T-helper 17 cell (primary cell): ENCODE data around the gene BRICD5. TPM values are rescaled to one million over a fixed set of nuclear protein-coding genes. Genes with fewer than 3 reads are reported as not detected.
"Not testable (repeated sequence)": the region's sequence is repeated elsewhere in the genome, so short reads cannot be mapped to it uniquely, and the experiment has no call there.

Source experiments
- ATAC-seq: fragments of 150-1000 bp; cut with Tn5 transposase; 2 replicates; pipeline ENCODE4 v1.10.0; 2021; ENCODE audit warnings: mild to moderate bottlenecking, moderate library complexity
- DNase-seq, 3 donors: peaks; one replicate each; pipeline versions ENCODE4 v3.0.0 to v3.0.0-alpha.2; 2020 to 2021
- H3K9me3 ChIP-seq: one replicate; pipeline ENCODE4 v1.7.0; 2013; ENCODE audit warnings: low read length, mild to moderate bottlenecking; ENCODE audit not compliant: control insufficient read depth, poor library complexity, severe bottlenecking
- H3K27ac Mint-ChIP-seq: one replicate; pipeline ENCODE4 v1.8.0; 2022; ENCODE audit warnings: mild to moderate bottlenecking, moderate library complexity, mixed read lengths
- H3K27me3 Mint-ChIP-seq: one replicate; pipeline ENCODE4 v1.8.0; 2022; ENCODE audit warnings: mixed read lengths
- H3K36me3 Mint-ChIP-seq: one replicate; pipeline ENCODE4 v1.8.0; 2022; ENCODE audit warnings: low read depth, mixed read lengths
- H3K4me1 Mint-ChIP-seq: one replicate; pipeline ENCODE4 v1.8.0; 2022; ENCODE audit warnings: mild to moderate bottlenecking, mixed read lengths
- H3K4me3 Mint-ChIP-seq: one replicate; pipeline ENCODE4 v1.8.0; 2022; ENCODE audit warnings: mild to moderate bottlenecking, moderate library complexity, mixed read lengths
- total RNA-seq, 4 donors: library from RNA in 2 of 4; stranded (reverse) in 2 of 4; gene quantifications; one replicate each; pipeline ENCODE4 v1.2.3 and lab custom pipeline; 2022 to 2026

Gene BRICD5
- total RNA-seq, 2 donors from 2014 or later = 2.6 to 4.0 TPM

DNA sequence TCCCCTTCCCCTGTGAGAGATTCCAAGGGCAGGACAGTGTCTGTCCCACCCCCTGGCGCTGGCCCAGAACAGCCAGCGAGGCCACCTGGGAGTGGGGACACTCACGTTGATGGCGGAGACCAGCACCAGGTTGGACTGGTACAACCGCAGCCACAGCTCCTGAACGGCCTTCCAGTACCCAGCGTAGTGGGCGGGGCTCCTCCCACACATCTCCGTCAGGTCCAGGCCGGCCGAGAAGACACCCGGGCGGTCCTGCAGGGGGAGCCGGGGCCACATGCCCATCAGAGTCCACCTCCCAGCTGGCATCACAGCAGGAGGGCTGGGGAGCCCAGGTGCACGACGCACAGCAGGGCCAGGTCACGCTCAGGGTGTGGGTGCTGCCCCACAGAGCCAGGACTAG, 33.6 kb upstream of the BRICD5 start:
- DNase-seq = no peak
- no peaks in the 10 kb centered on the region for H3K9me3 ChIP-seq
- Mint-ChIP-seq H3K27me3 (no peaks in the 10 kb centered on the region), H3K4me1 (peaks cover 3% of the 10 kb centered on the region), H3K4me3 (no peak overlapping the region), H3K27ac (no peak overlapping the region), H3K36me3 (no peaks in the 10 kb centered on the region)
- no peak for ATAC-seq

DNA sequence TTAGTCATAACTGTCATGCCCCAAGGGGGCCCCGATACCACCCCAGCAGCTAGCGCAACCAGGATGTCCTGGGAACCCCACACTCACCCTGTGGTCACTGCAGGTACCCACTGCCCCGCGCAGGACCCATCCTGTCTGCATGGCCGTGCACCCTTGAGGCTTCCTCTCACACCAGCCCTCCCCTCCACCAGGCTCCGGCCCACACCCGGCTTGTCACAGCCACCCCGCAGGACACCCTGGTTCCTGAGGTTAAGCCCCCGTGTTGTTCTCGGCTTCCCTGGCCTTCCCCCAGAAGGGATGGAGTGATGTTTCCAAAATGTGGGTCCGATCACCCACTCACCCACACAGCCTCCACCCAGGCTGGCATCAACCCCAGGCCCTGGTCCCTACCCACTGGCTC, 33.1 kb upstream of the BRICD5 start:
- H3K36me3 Mint-ChIP-seq = no peaks in the 10 kb centered on the region
- no peak overlapping the region for H3K27ac Mint-ChIP-seq
- peaks cover 3% of the 10 kb centered on the region for H3K4me1 Mint-ChIP-seq
- H3K4me3 Mint-ChIP-seq = no peak overlapping the region
- no peaks in the 10 kb centered on the region for H3K27me3 Mint-ChIP-seq
- ATAC-seq (no peak), DNase-seq (no peak)
- no peaks in the 10 kb centered on the region for H3K9me3 ChIP-seq

- no peaks in the 10 kb centered on the region for H3K36me3 Mint-ChIP-seq
- no peaks in the 10 kb centered on the region for H3K9me3 ChIP-seq
- H3K4me1 Mint-ChIP-seq = peaks cover 3% of the 10 kb centered on the region
- DNase-seq = no peak
- no peak overlapping the region for H3K4me3 Mint-ChIP-seq
- no peak for ATAC-seq
- no peaks in the 10 kb centered on the region for H3K27me3 Mint-ChIP-seq
- no peak overlapping the region for H3K27ac Mint-ChIP-seq
These were observed 32.4 kb upstream of the BRICD5 start for GRCh38 chr16:2243031-2243528.

- DNase-seq (no peak), ATAC-seq (no peak)
- Mint-ChIP-seq H3K4me1 (peaks cover 3% of the 10 kb centered on the region), H3K36me3 (no peaks in the 10 kb centered on the region), H3K4me3 (no peak overlapping the region), H3K27ac (no peak overlapping the region), H3K27me3 (no peaks in the 10 kb centered on the region)
- H3K9me3 ChIP-seq = no peaks in the 10 kb centered on the region
These were observed 31.9 kb upstream of the BRICD5 start for GRCh38 chr16:2242598-2242997.

GRCh38 chr16:2240331-2240730, 29.7 kb upstream of the BRICD5 start:
- not testable (repeated sequence) for H3K27ac Mint-ChIP-seq, H3K4me1 Mint-ChIP-seq, DNase-seq, H3K27me3 Mint-ChIP-seq, H3K4me3 Mint-ChIP-seq, H3K9me3 ChIP-seq, ATAC-seq, H3K36me3 Mint-ChIP-seq

- no peak for DNase-seq
- Mint-ChIP-seq H3K27ac (no peak overlapping the region), H3K36me3 (no peaks in the 10 kb centered on the region), H3K4me3 (no peak overlapping the region), H3K27me3 (no peaks in the 10 kb centered on the region), H3K4me1 (peaks cover 5% of the 10 kb centered on the region)
- no peak for ATAC-seq
- H3K9me3 ChIP-seq = no peaks in the 10 kb centered on the region
These were observed 28.4 kb upstream of the BRICD5 start for GRCh38 chr16:2238838-2239675.

DNA sequence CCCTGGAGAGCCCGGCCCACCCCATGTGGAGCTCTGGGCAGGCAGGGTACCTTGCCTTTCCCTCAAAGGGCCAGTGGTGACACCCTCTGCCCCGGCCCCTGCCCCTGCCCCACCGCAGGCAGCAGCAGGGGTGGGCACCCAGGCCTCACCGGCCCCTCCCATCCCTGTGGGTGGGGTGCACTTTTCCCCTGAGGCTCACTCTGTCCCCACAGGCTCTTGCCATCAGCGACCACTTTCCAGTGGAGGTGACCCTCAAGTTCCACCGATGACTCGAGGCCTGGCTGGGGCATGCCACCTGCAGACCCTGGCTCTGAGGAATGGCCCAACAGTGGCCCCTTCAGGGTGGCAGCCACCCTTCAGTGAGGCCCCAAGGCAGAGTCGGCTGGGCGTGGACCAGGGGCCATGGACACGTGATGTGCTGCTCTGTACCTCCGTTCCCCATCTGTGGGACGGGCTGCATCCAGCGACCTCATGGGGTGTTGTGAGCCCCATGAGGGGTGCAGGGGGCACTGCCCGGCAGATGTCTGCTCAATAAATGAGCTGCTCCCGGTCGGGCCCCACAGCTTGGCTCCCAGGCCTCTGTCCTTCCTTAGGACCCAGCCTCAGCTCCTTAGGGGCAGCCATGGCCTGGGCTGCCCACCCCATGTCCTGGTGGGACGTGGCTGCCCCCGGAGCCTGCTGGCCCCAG, 27.6 kb upstream of the BRICD5 start:
- no peak for ATAC-seq
- H3K4me3 Mint-ChIP-seq = no peak overlapping the region
- no peak for DNase-seq
- H3K27me3 Mint-ChIP-seq = no peaks in the 10 kb centered on the region
- no peaks in the 10 kb centered on the region for H3K9me3 ChIP-seq
- H3K27ac Mint-ChIP-seq = no peak overlapping the region
- H3K36me3 Mint-ChIP-seq = peaks cover 2% of the 10 kb centered on the region
- H3K4me1 Mint-ChIP-seq = peaks cover 5% of the 10 kb centered on the region

DNA sequence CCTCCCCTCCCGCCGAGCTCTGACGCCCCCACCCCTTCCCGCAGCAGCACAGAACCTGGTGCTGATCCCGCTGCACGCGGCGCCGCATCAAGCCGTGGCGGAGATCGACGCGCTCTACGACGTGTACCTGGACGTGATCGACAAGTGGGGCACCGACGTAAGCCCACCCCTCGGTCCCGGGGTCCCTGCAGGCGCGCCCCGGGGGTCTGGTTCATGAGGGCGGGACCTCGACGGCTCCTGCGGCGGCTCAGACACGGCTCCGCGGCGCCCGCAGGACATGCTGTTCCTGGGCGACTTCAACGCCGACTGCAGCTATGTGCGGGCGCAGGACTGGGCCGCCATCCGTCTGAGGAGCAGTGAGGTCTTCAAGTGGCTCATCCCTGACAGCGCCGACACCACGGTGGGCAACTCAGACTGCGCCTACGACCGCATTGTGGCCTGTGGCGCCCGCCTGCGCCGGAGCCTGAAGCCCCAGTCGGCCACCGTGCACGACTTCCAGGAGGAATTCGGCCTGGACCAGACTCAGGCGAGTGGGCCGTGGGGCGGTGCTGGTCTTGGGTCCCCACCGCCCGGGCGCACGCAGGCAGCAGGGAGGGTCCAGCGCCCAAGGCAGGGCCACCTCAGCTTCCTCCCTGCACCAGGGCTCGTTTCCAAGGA, 27.0 kb upstream of the BRICD5 start:
- no peak overlapping the region for H3K27ac Mint-ChIP-seq
- ATAC-seq (no peak), DNase-seq (no peak)
- H3K9me3 ChIP-seq = no peaks in the 10 kb centered on the region
- H3K4me3 Mint-ChIP-seq = no peak overlapping the region
- peaks cover 5% of the 10 kb centered on the region for H3K4me1 Mint-ChIP-seq
- H3K36me3 Mint-ChIP-seq = peaks cover 2% of the 10 kb centered on the region
- H3K27me3 Mint-ChIP-seq = no peaks in the 10 kb centered on the region

DNA sequence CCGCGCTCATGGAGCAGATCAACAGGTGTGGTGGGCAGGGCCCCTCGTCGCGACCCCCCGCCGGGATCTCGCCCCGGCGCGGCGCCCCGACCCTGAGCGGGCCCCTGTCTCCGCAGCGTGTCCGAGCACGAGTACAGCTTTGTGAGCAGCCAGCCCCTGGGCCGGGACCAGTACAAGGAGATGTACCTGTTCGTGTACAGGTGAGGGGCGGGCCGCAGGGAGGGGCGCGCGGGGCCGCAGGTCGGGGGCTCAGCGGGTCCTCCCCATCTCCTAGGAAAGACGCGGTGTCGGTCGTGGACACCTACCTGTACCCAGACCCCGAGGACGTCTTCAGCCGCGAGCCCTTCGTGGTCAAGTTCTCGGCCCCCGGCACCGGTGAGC, 26.4 kb upstream of the BRICD5 start:
- H3K9me3 ChIP-seq = no peaks in the 10 kb centered on the region
- DNase-seq (no peak), ATAC-seq (no peak)
- Mint-ChIP-seq H3K4me3 (no peak overlapping the region), H3K27me3 (no peaks in the 10 kb centered on the region), H3K27ac (no peak overlapping the region), H3K36me3 (peaks cover 2% of the 10 kb centered on the region), H3K4me1 (peaks cover 3% of the 10 kb centered on the region)

DNA sequence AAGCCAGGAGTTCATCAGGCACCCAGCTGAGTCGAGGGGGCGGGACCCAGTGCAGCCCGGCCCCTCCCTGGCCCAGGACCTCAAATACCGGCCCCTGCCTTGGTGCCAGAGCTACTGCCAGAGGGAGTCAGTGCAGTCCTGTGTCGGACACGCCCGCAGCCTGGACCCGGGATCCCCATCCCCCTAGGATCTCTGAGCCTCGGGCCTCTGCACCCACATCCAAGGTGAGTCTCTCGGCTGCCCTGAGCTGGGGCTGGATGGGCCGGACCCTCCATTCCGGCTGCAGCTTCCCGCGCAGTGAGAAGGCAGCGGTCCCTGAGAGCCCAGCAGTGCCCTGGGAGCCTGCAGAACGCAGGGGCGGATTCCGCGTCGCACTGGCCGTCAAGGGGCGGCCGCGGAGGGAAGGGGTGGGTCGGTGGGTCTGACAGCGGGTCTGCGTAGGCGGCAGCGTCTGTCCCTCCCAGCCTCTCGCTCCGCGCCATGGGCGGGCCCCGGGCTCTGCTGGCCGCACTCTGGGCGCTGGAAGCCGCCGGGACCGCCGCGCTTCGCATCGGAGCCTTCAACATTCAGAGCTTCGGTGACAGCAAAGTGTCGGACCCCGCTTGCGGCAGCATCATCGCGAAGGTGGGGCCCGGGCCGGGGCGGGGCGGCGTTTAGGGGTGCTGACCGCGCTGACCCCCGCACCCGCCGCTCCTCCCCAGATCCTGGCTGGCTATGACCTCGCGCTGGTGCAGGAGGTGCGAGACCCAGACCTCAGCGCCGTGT, 25.9 kb upstream of the BRICD5 start, which contains the start of gene DNASE1L2:
TSS of gene DNASE1L2 (plus strand) at position 108 of the 765 bp plus-strand sequence. CDS start at position 481, 373 bp downstream.
- peak; percentile 31 for ATAC-seq

GRCh38 chr16:2235695-2236336, 25.2 kb upstream of the BRICD5 start:
- Mint-ChIP-seq H3K4me3 (no peak overlapping the region), H3K27me3 (no peaks in the 10 kb centered on the region), H3K4me1 (peaks cover 3% of the 10 kb centered on the region), H3K27ac (no peak overlapping the region), H3K36me3 (peaks cover 2% of the 10 kb centered on the region)
- ATAC-seq (peak; percentile 18), DNase-seq (no peak)
- H3K9me3 ChIP-seq = no peaks in the 10 kb centered on the region

More for the DNA sequence above, 25.9 kb upstream of the BRICD5 start, which contains the start of gene DNASE1L2:
- Mint-ChIP-seq H3K4me1 (peaks cover 3% of the 10 kb centered on the region), H3K36me3 (peaks cover 2% of the 10 kb centered on the region), H3K4me3 (no peak within 1 kb of the TSS), H3K27me3 (no peaks in the 10 kb centered on the region), H3K27ac (no peak within 1 kb of the TSS)
- no peaks in the 10 kb centered on the region for H3K9me3 ChIP-seq
- no peak for DNase-seq

GRCh38 chr16:2235234-2235651, 24.6 kb upstream of the BRICD5 start:
- H3K27ac Mint-ChIP-seq = no peak overlapping the region
- H3K36me3 Mint-ChIP-seq = peaks cover 2% of the 10 kb centered on the region
- no peaks in the 10 kb centered on the region for H3K27me3 Mint-ChIP-seq
- H3K4me3 Mint-ChIP-seq = no peak overlapping the region
- H3K4me1 Mint-ChIP-seq = peaks cover 3% of the 10 kb centered on the region
- DNase-seq = no peak
- no peak for ATAC-seq
- no peaks in the 10 kb centered on the region for H3K9me3 ChIP-seq
